ENCODE data around the gene FRMD4B.

Gene FRMD4B

DNA sequence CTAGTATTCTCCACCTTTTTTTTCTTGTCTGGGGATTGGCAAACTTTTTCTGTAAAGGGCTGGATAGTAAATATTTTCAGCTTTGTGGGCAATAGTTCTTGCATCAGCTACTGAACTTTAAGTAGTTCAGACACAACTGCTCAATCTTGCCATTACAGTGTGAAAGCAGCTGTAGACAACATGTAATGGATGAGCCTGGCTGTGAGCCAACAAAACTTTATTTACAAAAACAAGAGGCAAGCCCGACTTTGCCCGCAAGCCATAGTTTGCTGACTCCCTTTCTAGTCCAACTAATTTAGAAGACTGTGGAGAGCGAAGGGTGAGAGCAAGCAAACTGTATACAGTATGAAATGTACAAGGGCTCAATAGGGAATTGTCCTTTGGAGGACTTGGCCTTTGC is 6.2 kb downstream of the FRMD4B start:
- H3K4me1 ChIP-seq (ENCODE audit: low read depth, poor library complexity, severe bottlenecking) = no peaks in the 10 kb centered on the region
- no peak overlapping the region for H3K4me2 ChIP-seq
- no peaks in the 10 kb centered on the region for H3K36me3 ChIP-seq (ENCODE audit: insufficient read depth)
- H2AFZ ChIP-seq (ENCODE audit: low read depth) = no peak overlapping the region
- TF ChIP-seq, protein P1, sequence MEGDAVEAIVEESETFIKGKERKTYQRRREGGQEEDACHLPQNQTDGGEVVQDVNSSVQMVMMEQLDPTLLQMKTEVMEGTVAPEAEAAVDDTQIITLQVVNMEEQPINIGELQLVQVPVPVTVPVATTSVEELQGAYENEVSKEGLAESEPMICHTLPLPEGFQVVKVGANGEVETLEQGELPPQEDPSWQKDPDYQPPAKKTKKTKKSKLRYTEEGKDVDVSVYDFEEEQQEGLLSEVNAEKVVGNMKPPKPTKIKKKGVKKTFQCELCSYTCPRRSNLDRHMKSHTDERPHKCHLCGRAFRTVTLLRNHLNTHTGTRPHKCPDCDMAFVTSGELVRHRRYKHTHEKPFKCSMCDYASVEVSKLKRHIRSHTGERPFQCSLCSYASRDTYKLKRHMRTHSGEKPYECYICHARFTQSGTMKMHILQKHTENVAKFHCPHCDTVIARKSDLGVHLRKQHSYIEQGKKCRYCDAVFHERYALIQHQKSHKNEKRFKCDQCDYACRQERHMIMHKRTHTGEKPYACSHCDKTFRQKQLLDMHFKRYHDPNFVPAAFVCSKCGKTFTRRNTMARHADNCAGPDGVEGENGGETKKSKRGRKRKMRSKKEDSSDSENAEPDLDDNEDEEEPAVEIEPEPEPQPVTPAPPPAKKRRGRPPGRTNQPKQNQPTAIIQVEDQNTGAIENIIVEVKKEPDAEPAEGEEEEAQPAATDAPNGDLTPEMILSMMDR (conservative IDR thresholded peaks at IDR 0.05; ENCODE audit: low read depth, low read length) = no peak
- no peaks in the 10 kb centered on the region for H4K20me1 ChIP-seq (ENCODE audit: insufficient read depth)
- H3K27ac ChIP-seq = no peak overlapping the region
- H3K4me3 ChIP-seq (IDR thresholded peaks at IDR 0.05; ENCODE audit: insufficient read depth, low read depth, low read length) = no peak overlapping the region
- no peak overlapping the region for H3K9ac ChIP-seq
- no peaks in the 10 kb centered on the region for H3K27me3 ChIP-seq (ENCODE audit: insufficient read depth, low read depth)
- H3K79me2 ChIP-seq (ENCODE audit: insufficient read depth, low read depth) = no peaks in the 10 kb centered on the region

DNA sequence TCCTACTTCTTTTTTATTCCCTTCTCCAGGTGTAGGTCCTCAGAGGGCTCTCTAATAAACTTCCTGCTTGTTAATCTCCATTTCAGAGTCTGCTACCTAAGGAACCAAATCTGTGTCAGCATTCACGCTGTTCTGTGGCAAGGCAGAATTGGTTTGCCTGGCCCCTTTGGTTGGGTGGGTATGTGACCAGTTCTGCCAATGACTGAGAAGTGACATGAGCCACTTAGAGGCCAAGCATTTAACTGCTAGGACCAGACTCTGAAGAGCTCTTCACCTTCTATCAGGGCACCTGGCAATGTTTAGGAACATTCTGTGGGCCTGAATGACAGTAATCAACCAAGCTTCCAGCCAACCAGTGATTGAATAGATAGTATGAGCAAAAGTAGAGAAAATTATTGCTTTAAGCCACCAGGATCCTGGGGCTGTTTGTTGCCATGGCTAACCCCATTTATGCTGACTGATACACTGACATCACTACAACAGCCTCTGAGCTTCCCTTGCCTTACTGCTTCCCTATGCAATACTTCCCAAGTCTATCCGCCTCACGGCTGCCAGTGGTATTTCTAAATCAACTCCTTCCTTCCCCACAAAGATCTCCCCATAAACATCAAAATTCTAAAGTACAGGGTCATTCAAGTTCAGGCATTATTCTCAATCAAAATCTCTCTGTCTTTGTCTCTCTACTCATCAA is 7.6 kb downstream of the FRMD4B start:
- Histone ChIP-seq H4K20me1 (ENCODE audit: insufficient read depth) (no peaks in the 10 kb centered on the region), H2AFZ (ENCODE audit: low read depth) (no peak overlapping the region), H3K4me1 (ENCODE audit: low read depth, poor library complexity, severe bottlenecking) (no peaks in the 10 kb centered on the region), H3K27ac (no peak overlapping the region), H3K27me3 (ENCODE audit: insufficient read depth, low read depth) (no peaks in the 10 kb centered on the region), H3K4me3 (IDR thresholded peaks at IDR 0.05; ENCODE audit: insufficient read depth, low read depth, low read length) (no peak overlapping the region), H3K9ac (no peak overlapping the region), H3K79me2 (ENCODE audit: insufficient read depth, low read depth) (no peaks in the 10 kb centered on the region), H3K4me2 (no peak overlapping the region), H3K36me3 (ENCODE audit: insufficient read depth) (no peaks in the 10 kb centered on the region)
- TF ChIP-seq, protein P1 (conservative IDR thresholded peaks at IDR 0.05; ENCODE audit: low read depth, low read length) = no peak

DNA sequence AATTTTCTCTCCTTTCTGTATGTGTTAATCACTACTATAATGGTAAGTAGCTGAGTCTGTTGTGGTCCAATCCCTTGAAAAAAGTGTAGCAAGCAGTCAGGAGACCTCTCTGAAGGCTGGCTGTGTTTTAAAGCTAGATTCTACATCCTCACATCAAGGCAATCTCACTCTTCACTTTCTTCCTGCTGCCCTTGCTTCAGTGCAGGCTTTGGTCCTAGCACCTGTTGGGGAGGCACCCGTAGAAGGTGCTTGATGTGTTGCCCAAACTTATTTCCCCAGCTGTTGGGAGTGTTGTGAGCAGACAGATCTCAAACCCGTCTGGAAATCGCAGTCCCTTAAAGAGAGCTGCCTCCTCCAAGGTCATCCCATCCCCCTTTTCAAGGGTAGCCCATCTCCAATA is 8.6 kb downstream of the FRMD4B start:
- Histone ChIP-seq H2AFZ (ENCODE audit: low read depth) (no peak overlapping the region), H4K20me1 (ENCODE audit: insufficient read depth) (no peaks in the 10 kb centered on the region), H3K27ac (no peak overlapping the region), H3K9ac (no peak overlapping the region), H3K4me2 (no peak overlapping the region), H3K4me3 (IDR thresholded peaks at IDR 0.05; ENCODE audit: insufficient read depth, low read depth, low read length) (no peak overlapping the region), H3K36me3 (ENCODE audit: insufficient read depth) (no peaks in the 10 kb centered on the region), H3K27me3 (ENCODE audit: insufficient read depth, low read depth) (no peaks in the 10 kb centered on the region), H3K79me2 (ENCODE audit: insufficient read depth, low read depth) (no peaks in the 10 kb centered on the region), H3K4me1 (ENCODE audit: low read depth, poor library complexity, severe bottlenecking) (no peaks in the 10 kb centered on the region)
- TF ChIP-seq, protein P1 (conservative IDR thresholded peaks at IDR 0.05; ENCODE audit: low read depth, low read length) = no peak

DNA sequence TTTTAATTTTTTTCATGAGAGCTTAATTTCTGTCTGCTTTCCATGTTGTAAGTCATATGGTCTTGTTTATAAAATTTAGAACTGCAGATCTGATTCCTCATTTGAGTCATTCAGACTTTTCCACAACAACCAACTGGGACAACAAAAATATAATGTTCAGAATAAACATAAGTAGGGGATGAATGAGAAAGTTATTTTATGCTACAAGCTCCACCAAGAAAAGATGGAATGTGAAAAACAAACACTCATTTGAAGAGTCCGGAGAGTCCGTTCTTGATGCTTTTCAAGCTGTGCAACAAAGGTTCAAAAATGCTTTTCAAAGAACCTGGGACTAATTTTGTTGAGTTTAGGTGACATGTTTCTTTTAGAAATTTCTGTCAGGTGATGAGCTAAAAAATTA is 9.2 kb downstream of the FRMD4B start:
- H3K9ac ChIP-seq = no peak overlapping the region
- H3K27me3 ChIP-seq (ENCODE audit: insufficient read depth, low read depth) = no peaks in the 10 kb centered on the region
- H3K79me2 ChIP-seq (ENCODE audit: insufficient read depth, low read depth) = no peaks in the 10 kb centered on the region
- no peaks in the 10 kb centered on the region for H4K20me1 ChIP-seq (ENCODE audit: insufficient read depth)
- no peak overlapping the region for H3K4me3 ChIP-seq (IDR thresholded peaks at IDR 0.05; ENCODE audit: insufficient read depth, low read depth, low read length)
- no peaks in the 10 kb centered on the region for H3K36me3 ChIP-seq (ENCODE audit: insufficient read depth)
- H3K4me1 ChIP-seq (ENCODE audit: low read depth, poor library complexity, severe bottlenecking) = no peaks in the 10 kb centered on the region
- no peak overlapping the region for H3K4me2 ChIP-seq
- no peak overlapping the region for H2AFZ ChIP-seq (ENCODE audit: low read depth)
- TF ChIP-seq, protein P1 (conservative IDR thresholded peaks at IDR 0.05; ENCODE audit: low read depth, low read length) = no peak
- no peak overlapping the region for H3K27ac ChIP-seq
